HepG2 (cell line): ENCODE data around the gene TMEM125. TPM values are rescaled to one million over a fixed set of nuclear protein-coding genes. Genes with fewer than 3 reads are reported as not detected.
A peak's percentile ranks its signal among the peaks of the same experiment; 100 is the strongest.

Experiments used
- AKAP8 ChIP-seq: sonication (generic); formaldehyde crosslinking; IDR thresholded peaks from 2 replicates; pipeline ENCODE4 v1.5.1; 2020; ENCODE audit warnings: mild to moderate bottlenecking, missing genetic modification reagents
- ATF5 ChIP-seq: sonication (generic); formaldehyde crosslinking; IDR thresholded peaks from 2 replicates; pipeline ENCODE4 v1.4.0; 2020; ENCODE audit warnings: mild to moderate bottlenecking, low read depth, missing genetic modification reagents
- HDAC2 ChIP-seq: sonication (generic); formaldehyde crosslinking; IDR thresholded peaks from 2 replicates; pipeline ENCODE4 v1.4.0; 2020; ENCODE audit warnings: missing genetic modification reagents
- MBNL3 ChIP-seq: fragments of 250-450 bp; sonication (Bioruptor Pico); conservative IDR thresholded peaks from 2 replicates; pipeline ENCODE4 v1.8.0; 2022; ENCODE audit warnings: mild to moderate bottlenecking, inconsistent platforms
- MEIS1 ChIP-seq: sonication (generic); formaldehyde crosslinking; IDR thresholded peaks from 2 replicates; pipeline ENCODE4 v1.9.0; 2021; ENCODE audit warnings: mild to moderate bottlenecking, missing genetic modification reagents, moderate library complexity, borderline replicate concordance
- MTERF4 ChIP-seq: sonication (generic); formaldehyde crosslinking; IDR thresholded peaks from 2 replicates; pipeline ENCODE4 v1.8.0; 2023; ENCODE audit warnings: mild to moderate bottlenecking, missing genetic modification reagents
- POGZ ChIP-seq: sonication (generic); formaldehyde crosslinking; IDR thresholded peaks from 2 replicates; pipeline ENCODE4 v1.4.0; 2020; ENCODE audit warnings: mild to moderate bottlenecking, missing genetic modification reagents
- RBFOX2 ChIP-seq: fragments of 200-400 bp; formaldehyde crosslinking; IDR thresholded peaks from 2 replicates; pipeline ENCODE4 v1.6.1; 2017; ENCODE audit warnings: low read depth, mild to moderate bottlenecking, low read length
- ZBTB42 ChIP-seq: sonication (generic); formaldehyde crosslinking; IDR thresholded peaks from 2 replicates; pipeline ENCODE4 v1.5.0; 2020; ENCODE audit warnings: mild to moderate bottlenecking, missing genetic modification reagents
- ZFY ChIP-seq: sonication (generic); formaldehyde crosslinking; IDR thresholded peaks from 2 replicates; pipeline ENCODE4 v1.4.0; 2020; ENCODE audit warnings: missing genetic modification reagents
- ZNF207 ChIP-seq: fragments of 450-650 bp; IDR thresholded peaks from 2 replicates; pipeline ENCODE4 v1.6.1; 2016; ENCODE audit warnings: antibody characterized with exemption, borderline replicate concordance
- ZNF274 ChIP-seq: sonication (generic); formaldehyde crosslinking; IDR thresholded peaks from 2 replicates; pipeline ENCODE4 v1.5.1; 2020; ENCODE audit warnings: mild to moderate bottlenecking, missing genetic modification reagents
- ZNF281 ChIP-seq: sonication (generic); formaldehyde crosslinking; IDR thresholded peaks from 2 replicates; pipeline ENCODE4 v1.4.0; 2020; ENCODE audit warnings: missing genetic modification reagents, borderline replicate concordance
- ZNF296 ChIP-seq: sonication (generic); formaldehyde crosslinking; conservative IDR thresholded peaks from 2 replicates; pipeline ENCODE4 v1.5.0; 2020; ENCODE audit warnings: mild to moderate bottlenecking, missing genetic modification reagents
- ZNF629 ChIP-seq: sonication (generic); formaldehyde crosslinking; conservative IDR thresholded peaks from 2 replicates; pipeline ENCODE4 v1.5.0; 2020; ENCODE audit warnings: missing genetic modification reagents
- ZNF672 ChIP-seq: sonication (generic); formaldehyde crosslinking; IDR thresholded peaks from 2 replicates; pipeline ENCODE4 v1.8.1; 2022; ENCODE audit warnings: missing genetic modification reagents
- ZNF781 ChIP-seq: sonication (generic); formaldehyde crosslinking; IDR thresholded peaks from 2 replicates; pipeline ENCODE4 v1.5.1; 2020; ENCODE audit warnings: borderline replicate concordance, mild to moderate bottlenecking, missing genetic modification reagents; ENCODE audit errors: not compliant biosample characterization
- ZSCAN25 ChIP-seq: sonication (generic); formaldehyde crosslinking; IDR thresholded peaks from 2 replicates; pipeline ENCODE4 v1.8.0; 2022; ENCODE audit warnings: mild to moderate bottlenecking, missing genetic modification reagents
- polyA plus RNA-seq, 8 experiments: library from polyadenylated mRNA; depleted of rRNA in 3 of 8; stranded (reverse) in 7 of 8; unstranded in 1 of 8; fragments of >200 nt; fragmentation: Illumina TruSeq in 4 of 8; extraction: Trizol in 4 of 8; gene quantifications; 2 replicates each; pipeline versions ENCODE4 v1.2.1 to v1.2.3, GENCODE V29; 2011 to 2016; ENCODE audit warnings: low read depth in 4 of 8, missing spikeins in 1 of 8, mixed read lengths in 1 of 8; ENCODE audit not compliant: insufficient read depth in 1 of 8
- total RNA-seq, 5 experiments: library from RNA; depleted of rRNA; stranded (reverse); fragments of >200 nt; fragmentation: Illumina TruSeq; extraction: Trizol; gene quantifications; 2 replicates each; pipeline ENCODE4 v1.2.3, GENCODE V29; 2016; ENCODE audit warnings: low read depth in 1 of 5

The TMEM125 gene
- total and polyA plus RNA-seq, 2 of the 13 experiments (the other 11 are each of a cell fraction or from before 2014, with no cell fraction given) = 0.03 TPM; not detected in 1

DNA sequence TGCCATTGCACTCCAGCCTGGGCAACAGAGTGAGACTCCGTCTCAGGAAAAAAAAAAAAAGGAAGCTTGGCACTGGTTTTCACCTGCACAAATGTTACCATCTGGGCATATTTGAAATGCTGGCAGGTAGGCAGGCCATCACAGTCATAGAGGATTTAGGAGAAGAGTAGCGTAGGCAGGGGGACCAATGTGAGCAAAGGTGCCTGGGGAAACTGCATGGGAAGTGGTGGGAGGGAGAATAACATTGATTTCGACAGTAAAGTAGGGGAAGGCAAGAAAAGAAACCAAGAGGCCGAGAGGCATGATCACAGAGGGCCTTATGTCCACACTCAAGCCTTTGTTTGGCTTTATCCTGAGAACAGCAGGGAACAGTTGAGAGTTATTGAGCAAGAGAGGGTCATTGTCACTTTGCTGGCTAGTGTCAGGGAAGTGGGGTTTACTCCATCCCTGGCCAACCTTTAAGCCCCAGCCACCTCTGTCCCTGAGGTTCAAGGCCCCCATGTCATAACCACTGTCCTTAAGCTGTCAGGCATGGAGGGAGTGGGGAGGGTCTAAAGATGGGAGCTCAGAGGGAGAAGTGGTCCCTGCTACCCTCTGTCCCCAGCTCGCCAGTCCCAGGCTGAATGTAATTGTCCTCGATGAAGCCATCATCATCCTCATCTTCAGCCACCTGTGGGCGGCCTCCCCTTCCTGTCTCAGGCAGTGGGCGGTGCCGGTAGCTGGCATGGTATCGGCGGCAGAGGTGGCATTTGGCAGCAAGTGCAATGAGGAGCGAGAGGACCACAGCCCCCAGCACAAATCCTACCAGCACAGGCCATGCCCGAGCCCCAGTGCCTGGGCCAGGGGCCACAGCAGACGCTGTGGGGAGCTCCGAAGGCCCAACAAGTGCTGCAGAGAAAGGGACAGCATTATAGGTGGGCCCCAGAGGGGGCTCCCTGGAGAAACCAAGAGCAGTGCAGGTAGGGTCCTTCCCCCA lies 12.7 kb downstream of the TMEM125 start (continued):
- TF ChIP-seq ATF5 (CRISPR knock-in tag) = no peak
- TF ChIP-seq RBFOX2 = no peak
- TF ChIP-seq ZNF781 (CRISPR knock-in tag) = no peak
- TF ChIP-seq ZNF274 (CRISPR knock-in tag) = no peak
- peak; percentile 89 for TF ChIP-seq HDAC2
- TF ChIP-seq AKAP8 (CRISPR knock-in tag) = no peak
- TF ChIP-seq ZNF629 (CRISPR knock-in tag) = peak; percentile 53; the same call in 1 of the 2 replicates
- no peak for TF ChIP-seq MTERF4 (CRISPR knock-in tag)
- peak; percentile 56; the same call in 1 of the 2 replicates for TF ChIP-seq ZNF281 (CRISPR knock-in tag)
- no peak for TF ChIP-seq ZNF672
- no peak for TF ChIP-seq ZNF296
- peak; percentile 57; the same call in 1 of the 2 replicates for TF ChIP-seq ZFY
- no peak for TF ChIP-seq POGZ (CRISPR knock-in tag)
- TF ChIP-seq MBNL3 (CRISPR knock-in tag) = no peak
- TF ChIP-seq ZBTB42 (CRISPR knock-in tag) = no peak
- TF ChIP-seq MEIS1 (CRISPR knock-in tag) = 0 out of 2 replicates have a peak, but pooled peaks have one; percentile 40
- no peak for TF ChIP-seq ZSCAN25 (CRISPR knock-in tag)
- no peak for TF ChIP-seq ZNF207
